ENCODE data around the gene KRABD2.

The KRABD2 gene

DNA sequence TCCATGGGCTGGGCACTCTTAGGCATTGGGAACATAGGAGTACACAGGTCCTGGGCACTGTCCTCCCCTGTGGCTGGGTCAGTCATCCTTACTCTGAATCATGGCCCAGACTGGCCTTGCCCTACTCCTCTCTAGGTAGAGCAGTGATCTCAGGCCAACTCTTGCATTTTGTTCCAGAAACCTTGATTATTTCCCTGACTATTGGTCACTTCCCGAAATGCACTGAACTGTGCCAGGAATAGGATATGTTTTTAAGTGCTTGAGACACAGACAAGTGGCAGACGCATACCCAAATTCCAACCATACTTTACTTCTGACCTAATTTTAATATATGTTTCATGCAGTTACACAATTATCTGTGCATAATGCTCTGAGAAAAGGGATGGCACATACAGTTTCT is 10.3 kb downstream of the KRABD2 start:
- TF ChIP-seq, protein P1, sequence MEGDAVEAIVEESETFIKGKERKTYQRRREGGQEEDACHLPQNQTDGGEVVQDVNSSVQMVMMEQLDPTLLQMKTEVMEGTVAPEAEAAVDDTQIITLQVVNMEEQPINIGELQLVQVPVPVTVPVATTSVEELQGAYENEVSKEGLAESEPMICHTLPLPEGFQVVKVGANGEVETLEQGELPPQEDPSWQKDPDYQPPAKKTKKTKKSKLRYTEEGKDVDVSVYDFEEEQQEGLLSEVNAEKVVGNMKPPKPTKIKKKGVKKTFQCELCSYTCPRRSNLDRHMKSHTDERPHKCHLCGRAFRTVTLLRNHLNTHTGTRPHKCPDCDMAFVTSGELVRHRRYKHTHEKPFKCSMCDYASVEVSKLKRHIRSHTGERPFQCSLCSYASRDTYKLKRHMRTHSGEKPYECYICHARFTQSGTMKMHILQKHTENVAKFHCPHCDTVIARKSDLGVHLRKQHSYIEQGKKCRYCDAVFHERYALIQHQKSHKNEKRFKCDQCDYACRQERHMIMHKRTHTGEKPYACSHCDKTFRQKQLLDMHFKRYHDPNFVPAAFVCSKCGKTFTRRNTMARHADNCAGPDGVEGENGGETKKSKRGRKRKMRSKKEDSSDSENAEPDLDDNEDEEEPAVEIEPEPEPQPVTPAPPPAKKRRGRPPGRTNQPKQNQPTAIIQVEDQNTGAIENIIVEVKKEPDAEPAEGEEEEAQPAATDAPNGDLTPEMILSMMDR (IDR thresholded peaks at IDR 0.05; ENCODE audit: low read depth) = no peak

DNA sequence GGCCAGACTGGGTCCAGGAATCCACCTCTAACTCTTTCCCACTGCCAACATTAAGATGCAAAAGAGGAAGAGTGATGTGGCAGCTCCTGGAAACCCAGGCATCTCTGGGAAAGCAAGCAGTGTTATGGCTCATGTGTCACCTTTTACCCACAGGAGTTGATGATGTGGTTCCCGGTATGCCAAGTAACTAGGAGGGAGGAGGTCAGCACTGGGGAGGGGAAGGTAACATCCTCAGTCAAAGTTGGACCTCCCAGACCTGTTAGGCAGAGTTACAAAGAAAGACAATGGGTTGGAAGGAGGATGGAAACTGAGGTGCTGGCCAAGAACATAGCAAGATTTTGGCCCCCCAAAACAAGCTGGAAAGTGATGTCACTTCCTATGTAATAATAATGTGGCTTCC is 11.4 kb downstream of the KRABD2 start:
- TF ChIP-seq, protein P1 (IDR thresholded peaks at IDR 0.05; ENCODE audit: low read depth) = no peak

DNA sequence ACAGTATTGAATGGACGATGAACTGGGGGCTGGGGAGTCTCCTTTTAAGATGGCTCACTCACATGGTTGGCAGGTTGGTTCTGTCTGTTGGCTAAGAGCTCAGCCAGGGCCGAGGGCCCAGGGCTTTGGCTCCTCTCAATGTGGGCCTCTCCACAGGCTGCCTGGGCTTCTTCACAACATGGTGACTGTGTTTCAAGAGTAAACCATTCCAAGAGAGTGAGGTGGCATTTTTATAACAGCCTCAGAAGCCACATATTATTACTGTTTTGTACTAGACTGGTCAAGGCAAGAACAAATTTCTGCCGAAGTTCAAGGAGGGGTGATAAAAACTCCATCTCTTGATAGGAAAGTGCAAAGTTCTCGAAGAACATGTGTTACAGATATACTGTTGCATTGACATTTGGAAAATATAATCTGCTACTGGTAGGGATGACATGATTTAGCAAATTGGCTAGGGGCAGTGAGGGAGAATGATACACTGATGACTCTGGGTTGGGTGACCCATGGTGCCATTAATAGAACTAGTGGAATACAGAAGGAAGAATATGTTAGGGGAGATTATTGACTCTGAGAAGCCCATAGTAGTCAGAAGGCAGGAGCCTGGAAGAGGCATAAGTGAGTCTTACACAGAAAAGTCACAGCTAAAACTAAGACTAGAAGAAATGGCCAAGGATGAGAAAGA is 13.7 kb downstream of the KRABD2 start:
- TF ChIP-seq, protein P1 (IDR thresholded peaks at IDR 0.05; ENCODE audit: low read depth) = no peak

DNA sequence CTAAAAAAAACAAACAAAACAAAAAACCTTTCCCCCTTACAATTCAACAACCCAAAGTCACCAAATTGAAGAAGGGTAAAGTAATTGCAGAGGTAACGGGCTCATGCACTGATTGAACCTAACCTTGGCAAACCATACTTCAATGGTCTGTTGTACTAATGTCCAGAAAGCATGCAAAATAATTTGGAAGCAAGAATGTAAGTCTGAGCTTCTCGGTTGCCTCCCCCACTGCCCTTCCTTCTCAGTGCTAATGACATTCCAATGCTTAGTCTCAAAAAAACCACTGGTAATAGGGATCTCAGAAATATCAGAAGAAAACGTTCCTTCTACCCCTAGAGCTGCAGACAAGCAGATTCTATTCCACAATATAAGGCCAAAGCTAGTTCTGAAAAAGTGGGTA is 15.8 kb downstream of the KRABD2 start:
- TF ChIP-seq, protein P1 (IDR thresholded peaks at IDR 0.05; ENCODE audit: low read depth) = no peak

DNA sequence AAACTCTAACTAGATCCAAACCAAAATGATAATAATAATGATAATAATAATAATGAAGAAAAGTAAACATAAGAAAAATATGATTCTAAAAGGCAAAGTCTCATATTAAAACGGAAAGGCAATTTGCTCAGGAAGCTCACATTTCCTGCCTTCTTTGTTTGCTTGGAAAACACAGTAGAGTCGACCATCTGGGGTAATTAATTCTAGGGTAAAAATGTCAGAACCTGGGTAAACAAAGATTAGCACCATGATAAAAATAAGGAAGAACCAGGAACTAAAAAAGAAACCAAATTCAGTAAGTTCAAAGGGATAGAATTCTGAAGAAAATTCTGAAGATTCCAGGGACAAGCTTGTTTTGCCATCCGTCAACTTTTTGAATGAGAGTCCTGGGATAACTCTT is 16.2 kb downstream of the KRABD2 start:
- TF ChIP-seq, protein P1 (IDR thresholded peaks at IDR 0.05; ENCODE audit: low read depth) = no peak

DNA sequence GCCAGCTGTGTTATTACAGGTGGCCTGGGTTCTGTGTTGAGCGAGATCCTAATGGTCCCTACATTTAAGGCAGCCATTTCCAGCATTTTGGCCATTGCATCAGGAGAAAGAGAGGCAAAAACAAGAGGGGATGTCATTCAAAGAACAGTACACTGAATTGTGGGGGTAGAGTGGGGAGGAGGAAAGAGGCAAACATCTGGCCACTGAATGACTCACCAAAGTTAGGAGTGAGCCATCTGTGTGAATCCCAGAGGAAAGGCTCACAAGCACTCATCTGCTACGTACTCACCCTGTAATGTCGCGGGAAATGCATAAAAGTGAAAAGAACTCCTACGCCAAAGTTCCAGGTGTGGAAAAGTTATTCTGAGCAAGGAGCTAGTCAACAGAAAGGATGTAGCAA is 16.7 kb downstream of the KRABD2 start:
- TF ChIP-seq, protein P1 (IDR thresholded peaks at IDR 0.05; ENCODE audit: low read depth) = no peak

DNA sequence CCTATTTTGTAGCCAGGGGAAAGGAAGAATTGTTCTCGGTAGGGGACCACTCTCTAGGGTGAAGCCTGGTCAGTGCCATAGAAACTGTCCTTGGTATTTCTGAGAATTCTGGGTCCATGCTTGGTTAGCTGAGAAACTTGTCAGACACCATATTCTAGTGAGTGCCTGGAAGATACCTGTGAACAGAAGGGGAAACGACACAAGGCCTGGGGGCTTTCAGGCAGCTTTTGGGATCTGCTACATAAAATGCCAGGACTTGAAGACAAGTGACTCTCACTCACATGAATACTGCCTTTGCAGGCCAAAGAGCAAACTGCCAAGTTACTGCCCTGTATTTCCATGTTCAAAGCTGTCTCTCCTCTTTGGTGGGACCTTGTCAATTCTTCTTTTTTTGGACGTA is 18.6 kb downstream of the KRABD2 start:
- TF ChIP-seq, protein P1 (IDR thresholded peaks at IDR 0.05; ENCODE audit: low read depth) = no peak

Data from subcutaneous adipose tissue (tissue), 1 donor.